K562 (cell line): Measurements from ENCODE around the gene GABPB2.

Source experiments
- CTCF ChIP-seq, 3 experiments: IDR thresholded peaks in 2 of 3; conservative IDR thresholded peaks in 1 of 3; 2 replicates each; pipeline ENCODE4 v1.5.1; 2011 to 2012; ENCODE audit warnings: low read length in 3 of 3, mild to moderate bottlenecking in 3 of 3, control low read depth in 2 of 3, improper control_type of control experiment in 1 of 3, inconsistent platforms in 1 of 3, low read depth in 1 of 3, mixed read lengths in 1 of 3, moderate library complexity in 1 of 3; ENCODE audit not compliant: insufficient read depth in 2 of 3
- ELF1 ChIP-seq: fragments of 200-800 bp; sonication (Bioruptor generic); IDR thresholded peaks from 2 replicates; pipeline ENCODE4 v1.6.1; 2016; ENCODE audit warnings: missing genetic modification characterization, missing compliant biosample characterization
- HMGXB4 ChIP-seq: sonication (generic); formaldehyde crosslinking; IDR thresholded peaks from 2 replicates; pipeline ENCODE4 v1.8.1; 2023; ENCODE audit warnings: mild to moderate bottlenecking, missing genetic modification reagents
- RAD21 ChIP-seq, 2 experiments: fragments of 250-450 bp in 1 of 2; fragments of 450-650 bp in 1 of 2; sonication (Bioruptor Pico) in 1 of 2; formaldehyde crosslinking in 1 of 2; IDR thresholded peaks in 1 of 2; conservative IDR thresholded peaks in 1 of 2; 2 replicates each; pipeline versions ENCODE4 v1.4.0 to v1.8.0; 2020 to 2022; ENCODE audit warnings: mild to moderate bottlenecking in 2 of 2, moderate library complexity in 1 of 2
- TARDBP ChIP-seq: fragments of 450-650 bp; IDR thresholded peaks from 2 replicates; pipeline ENCODE4 v1.6.1; 2016
- ZNF316 ChIP-seq: fragments of 450-650 bp; IDR thresholded peaks from 2 replicates; pipeline ENCODE4 v1.6.1; 2016
- ZSCAN29 ChIP-seq: fragments of 450-650 bp; IDR thresholded peaks from 2 replicates; pipeline ENCODE4 v1.6.1; 2017

- TF ChIP-seq CTCF (IDR thresholded peaks at IDR 0.05 in 2 of 3, conservative IDR thresholded peaks at IDR 0.05 in 1 of 3; ENCODE audit: insufficient read depth in 2 of 3, low read depth in 1 of 3, low read length in 3 of 3) (no peak), ZNF316 (no peak), RAD21 (CRISPR knock-in tag; conservative IDR thresholded peaks at IDR 0.05 in 1 of 2, IDR thresholded peaks at IDR 0.05 in 1 of 2) (no peak), ELF1 (tag) (no peak), ZSCAN29 (no peak), HMGXB4 (no peak), TARDBP (no peak)
Observed at GRCh38 chr1:151051356-151052009, 19.1 kb upstream of the GABPB2 start.
